HG02678 (cell line): ENCODE results near the gene SLC6A3.

ENCODE experiments used
- ATAC-seq: cut with Tn5 transposase; IDR thresholded peaks from one replicate; pipeline ENCODE4 v1.9.1; 2021; ENCODE audit warnings: mild to moderate bottlenecking, moderate library complexity; ENCODE audit not compliant: unreplicated experiment

SLC6A3 gene

GRCh38 chr5:1390861-1391600 is 54.2 kb downstream of the SLC6A3 start:
- no peak for ATAC-seq

- no peak for ATAC-seq
These were observed 54.9 kb downstream of the SLC6A3 start for GRCh38 chr5:1390333-1390732.

DNA sequence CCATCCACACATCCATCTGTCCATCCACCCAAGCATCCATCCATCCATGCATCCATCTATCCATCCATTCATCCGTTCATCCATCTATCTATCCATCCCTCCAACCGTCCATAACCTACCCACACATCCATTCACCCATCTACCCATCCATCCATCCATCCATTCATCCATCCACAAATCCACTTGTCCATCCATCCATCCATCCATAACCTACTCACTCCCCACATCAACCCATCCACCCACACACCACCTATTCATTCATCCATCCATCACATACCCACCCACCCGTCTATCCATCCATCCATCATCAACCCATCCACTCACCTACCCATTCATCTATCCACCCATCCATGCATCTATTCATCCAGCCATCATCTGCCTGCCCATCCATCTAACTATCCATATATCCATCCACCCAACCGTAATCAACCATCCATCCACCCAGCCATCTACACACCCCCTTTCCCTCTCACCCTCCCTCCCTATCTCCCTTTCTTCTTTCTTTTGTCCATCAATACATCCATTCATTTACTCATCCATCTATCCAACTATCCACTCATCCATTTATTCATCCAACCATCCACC is 56.8 kb downstream of the SLC6A3 start:
- ATAC-seq: no peak

DNA sequence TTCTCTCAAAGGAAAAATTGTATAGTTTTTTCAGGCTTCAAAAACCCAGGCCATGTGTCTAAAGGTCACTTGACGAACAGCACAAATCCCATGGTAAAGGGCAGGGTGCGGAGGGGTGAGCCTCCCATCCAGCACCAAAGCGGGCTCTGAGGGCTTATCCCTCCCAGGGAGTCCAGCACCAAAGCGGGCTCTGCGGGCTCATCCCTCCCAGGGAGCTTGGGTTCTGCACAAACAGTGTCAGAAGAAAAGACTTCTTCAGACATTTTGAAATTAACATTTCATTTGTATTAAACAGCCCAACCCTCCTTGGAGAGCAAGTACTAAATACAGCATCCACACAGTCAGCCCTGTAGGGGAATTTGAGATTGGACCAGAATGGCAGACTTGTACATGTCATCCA is 57.4 kb downstream of the SLC6A3 start:
- ATAC-seq: no peak

DNA sequence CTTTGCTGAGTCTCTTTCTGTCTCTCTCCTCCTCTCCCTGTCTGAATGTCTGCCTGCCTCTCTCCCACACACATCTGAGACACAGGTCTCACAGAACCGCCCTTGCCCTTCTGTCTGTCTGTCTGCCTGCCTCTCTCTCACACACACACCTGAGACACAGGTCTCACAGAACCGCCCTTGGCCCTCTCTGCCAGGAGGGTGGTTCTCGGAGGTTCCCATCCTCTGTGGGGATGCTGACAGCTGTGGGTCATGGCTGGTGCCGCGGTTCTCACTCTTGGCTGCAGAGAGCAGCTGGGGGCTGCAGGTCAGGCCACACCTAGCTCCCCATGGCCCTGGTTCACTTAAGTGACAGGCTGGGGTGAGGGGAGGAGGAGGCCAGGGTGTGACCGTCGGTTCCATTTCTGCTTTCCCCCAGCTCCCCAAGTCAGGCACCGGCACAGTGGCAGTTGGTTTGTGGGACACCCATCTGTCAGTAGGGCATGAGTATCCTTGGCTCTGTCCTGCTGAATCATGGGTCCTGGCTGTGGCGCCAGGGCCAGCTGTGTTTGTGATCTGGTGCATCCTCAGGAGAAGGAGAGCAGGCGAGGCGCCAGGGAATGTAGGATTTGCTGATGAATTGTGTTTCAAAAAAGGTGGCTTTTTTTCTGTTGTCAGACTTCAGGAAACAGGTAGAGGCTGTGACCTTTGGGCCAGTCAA is 58.0 kb downstream of the SLC6A3 start:
- ATAC-seq: no peak

DNA sequence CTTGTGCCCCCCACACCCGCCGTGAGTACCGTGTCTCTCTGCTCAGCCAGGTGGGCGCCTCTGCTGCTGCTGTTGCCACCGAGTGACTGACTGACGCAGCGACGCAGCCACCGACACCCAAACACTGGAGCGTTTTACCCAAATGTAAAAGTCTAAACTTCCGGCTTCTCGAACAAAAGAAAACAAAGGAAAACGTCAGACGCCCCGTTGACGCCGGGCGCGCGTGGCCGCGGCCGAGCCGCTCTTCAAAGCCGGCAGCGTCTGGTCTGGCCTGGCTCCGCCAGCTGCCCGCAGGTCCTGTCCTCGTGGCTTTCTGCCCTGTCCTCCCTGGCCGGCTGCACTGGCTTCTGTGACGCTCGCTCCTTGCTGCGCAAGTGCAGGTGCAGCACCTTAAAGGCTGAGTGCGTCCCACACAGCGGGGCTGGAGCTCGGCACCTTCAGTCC is 58.9 kb downstream of the SLC6A3 start:
- ATAC-seq: peak; percentile 51

DNA sequence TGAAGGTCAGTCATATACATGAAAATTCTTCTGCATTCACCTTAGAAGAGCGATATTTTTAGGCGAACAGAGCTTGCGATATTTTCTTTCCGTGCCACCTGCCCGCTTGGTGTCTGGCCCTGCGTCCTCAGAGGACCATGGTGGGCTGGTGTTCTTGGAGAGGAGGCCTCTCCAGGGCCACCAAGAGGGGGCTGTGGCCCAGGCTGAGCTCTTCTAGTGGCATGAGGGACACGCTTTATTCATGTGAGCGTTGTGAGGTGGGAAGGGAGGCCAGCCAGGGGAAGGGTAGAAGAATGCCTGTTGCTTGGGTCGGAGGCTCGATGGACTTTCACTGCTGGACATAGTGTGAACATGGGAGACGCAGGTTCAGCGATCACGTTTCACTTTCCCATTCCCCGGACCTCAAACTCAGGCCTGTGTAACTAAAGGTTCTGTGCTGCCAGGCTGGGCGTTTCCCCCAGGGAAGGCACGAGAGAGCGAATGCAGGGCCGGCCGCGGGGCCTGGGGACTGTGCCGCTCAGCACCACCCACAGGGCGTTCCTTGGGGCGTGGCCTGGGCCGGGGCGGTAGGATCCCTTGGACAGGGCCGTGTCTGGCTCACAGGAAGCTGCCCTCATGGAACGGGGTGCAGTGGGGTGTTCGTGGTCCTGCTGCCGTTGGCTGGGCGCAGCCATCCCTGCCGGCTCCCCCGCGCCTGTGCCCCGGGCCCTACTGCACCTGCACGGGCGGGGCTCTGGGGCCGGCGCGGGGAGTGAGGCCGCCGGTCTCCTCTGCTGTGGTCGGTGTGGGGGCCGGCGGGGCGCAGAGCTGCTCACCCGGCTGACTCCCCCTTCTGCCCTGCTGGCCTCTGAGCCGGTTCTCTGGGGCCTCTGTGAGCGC is 59.6 kb downstream of the SLC6A3 start:
- ATAC-seq: peak; percentile 86

- ATAC-seq: no peak
These were observed 60.7 kb downstream of the SLC6A3 start for GRCh38 chr5:1384521-1384920.

DNA sequence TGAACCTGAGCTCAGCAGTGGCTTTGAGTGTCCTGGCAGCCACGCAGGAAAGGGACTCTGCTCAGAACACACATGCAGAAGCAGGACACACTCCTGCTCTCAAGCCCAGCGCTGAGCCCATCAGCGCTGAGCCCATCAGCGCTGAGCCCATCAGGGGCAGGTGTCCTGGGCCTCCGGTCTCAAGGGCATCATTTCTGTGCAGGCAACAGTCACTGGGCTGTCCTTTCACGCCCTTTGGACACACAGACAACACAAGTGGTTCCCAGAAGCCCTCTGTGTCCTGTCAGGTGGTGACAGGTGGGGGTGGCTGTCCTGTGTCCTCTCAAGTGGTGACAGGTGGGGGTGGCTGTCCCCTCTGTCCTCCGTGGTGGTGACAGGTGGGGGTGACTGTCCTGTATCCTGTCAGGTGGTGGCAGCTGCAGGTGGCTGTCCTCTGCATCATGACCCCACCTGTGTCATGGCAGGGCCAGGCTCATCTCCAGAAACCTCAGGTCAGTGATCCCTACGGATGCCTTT is 61.3 kb downstream of the SLC6A3 start:
- ATAC-seq: no peak

DNA sequence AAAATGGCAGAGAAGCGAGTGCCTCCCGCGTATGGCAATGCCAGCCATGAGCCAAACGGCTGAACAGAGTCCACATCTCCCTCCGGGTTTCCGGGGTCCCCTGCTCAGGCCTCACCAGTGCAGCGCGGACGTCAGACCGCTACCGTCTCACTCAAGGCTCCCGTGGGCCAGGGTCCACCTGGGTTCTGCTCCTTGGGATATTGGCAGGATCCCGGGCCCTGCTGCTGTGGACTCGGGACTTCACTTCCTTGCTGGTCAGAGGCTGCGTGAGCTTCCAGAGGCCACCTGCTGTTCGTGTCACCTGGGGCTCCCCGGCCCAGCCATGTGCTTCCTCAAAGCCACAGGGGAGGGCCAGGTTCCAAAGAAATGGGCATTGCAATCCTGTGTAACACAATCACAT is 61.9 kb downstream of the SLC6A3 start:
- ATAC-seq: no peak

- ATAC-seq: no peak
These were observed 63.0 kb downstream of the SLC6A3 start for GRCh38 chr5:1382248-1382700.

GRCh38 chr5:1381370-1382247 is 63.6 kb downstream of the SLC6A3 start:
- ATAC-seq: no peak

GRCh38 chr5:1380910-1381309 is 64.3 kb downstream of the SLC6A3 start:
- ATAC-seq: no peak

DNA sequence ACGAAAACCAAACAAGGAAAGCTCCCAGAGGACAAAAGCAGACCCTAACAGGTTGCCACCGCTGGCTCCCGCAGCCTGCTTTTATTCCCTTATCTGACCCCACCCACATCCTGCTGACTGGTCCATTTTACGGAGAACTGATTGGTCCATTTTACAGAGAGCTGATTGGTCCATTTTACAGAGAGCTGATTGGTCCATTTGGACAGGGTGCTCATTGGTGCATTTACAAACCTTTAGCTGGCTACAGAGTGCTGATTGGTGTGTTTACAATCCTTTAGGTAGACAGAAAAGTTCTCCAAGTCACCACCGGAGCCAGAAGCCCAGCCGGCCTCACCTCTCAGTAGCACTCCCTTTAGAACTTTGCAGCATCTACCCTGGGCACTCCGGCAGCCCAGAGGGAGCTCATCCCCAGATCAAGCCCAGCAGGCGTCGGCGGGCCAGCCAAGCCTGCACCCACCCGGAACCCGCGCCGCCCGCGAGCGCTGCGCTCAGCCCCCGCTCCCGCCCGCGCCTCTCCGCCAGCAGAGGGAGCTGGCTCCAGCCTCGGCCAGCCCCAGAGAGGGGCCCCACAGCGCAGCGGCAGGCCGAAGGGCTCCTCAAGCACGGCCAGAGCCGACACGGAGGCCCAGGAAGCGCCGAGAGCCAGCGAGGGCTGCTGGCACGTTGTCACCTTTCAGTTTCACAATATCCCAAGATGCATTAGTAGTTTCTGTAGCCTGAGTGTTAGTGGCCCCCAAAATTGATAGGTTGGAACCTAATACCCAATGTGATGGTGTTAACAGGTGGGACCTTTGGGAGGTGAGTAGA is 65.0 kb downstream of the SLC6A3 start:
- ATAC-seq: no peak

GRCh38 chr5:1378866-1379659 is 66.2 kb downstream of the SLC6A3 start:
- ATAC-seq: no peak

DNA sequence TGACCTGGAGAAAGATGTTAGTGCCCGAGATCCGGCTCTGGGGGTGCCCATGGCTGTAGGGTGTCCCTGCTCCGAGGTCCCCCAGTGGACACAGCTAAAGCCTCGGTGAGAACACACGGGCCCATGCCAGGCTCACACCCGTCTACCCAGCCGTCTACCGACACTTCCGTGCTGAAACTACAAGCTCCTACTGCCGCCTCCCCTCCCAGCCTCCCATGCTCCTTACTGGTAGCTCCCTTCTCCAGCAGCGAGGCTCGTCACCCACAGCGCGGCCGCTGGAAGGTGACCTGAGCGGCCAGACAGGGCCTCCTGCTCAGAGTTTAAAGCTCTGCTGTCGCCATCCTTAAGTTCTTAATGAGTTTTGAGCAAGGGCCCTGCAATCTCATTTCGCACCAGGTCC is 67.1 kb downstream of the SLC6A3 start:
- no peak for ATAC-seq

DNA sequence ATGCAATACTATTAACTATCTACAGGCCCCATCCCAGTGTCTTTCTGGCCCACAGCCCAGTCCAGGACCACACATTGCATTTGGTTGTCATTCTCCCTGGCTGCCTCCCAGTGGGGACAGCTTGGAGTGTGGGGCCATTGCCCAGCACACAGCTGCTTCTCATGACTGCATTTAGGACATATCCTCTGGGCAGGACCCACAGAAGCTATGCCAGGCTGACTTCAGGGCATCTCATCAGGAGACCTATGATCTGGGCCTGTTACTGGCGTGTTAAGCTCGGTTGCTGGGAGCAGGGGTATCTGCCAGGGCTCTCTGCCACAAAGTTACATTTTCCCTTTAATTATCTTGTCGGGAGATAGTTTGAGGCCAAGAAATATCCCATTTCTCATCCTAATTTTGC is 68.3 kb downstream of the SLC6A3 start:
- ATAC-seq: no peak
